HG02852 (cell line): ENCODE data around the gene SLC6A5.

Source experiments
- ATAC-seq: cut with Tn5 transposase; IDR thresholded peaks from one replicate; pipeline ENCODE4 v1.9.1; 2021; ENCODE audit warnings: mild to moderate bottlenecking, moderate library complexity; ENCODE audit not compliant: unreplicated experiment

SLC6A5 gene

DNA sequence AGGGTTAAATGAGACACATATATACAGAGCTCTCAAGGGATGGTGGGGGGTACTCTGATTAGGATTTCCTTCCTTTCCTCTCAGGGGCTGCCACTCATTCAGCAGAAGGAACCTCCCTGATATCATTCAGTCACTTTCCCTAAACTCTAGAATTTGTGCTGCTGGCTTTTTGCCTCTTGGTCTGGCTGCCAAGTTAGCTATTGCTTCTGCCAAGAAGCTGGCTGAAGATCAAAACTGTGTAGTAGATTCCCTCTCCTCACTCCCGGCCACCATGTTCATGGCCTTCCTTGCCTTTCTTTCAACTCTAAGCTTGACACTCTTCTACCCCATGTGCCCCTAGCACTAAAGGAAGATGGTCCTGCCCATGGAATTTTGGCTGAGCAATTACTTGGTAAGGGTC, 18.7 kb downstream of the SLC6A5 start:
- no peak for ATAC-seq

DNA sequence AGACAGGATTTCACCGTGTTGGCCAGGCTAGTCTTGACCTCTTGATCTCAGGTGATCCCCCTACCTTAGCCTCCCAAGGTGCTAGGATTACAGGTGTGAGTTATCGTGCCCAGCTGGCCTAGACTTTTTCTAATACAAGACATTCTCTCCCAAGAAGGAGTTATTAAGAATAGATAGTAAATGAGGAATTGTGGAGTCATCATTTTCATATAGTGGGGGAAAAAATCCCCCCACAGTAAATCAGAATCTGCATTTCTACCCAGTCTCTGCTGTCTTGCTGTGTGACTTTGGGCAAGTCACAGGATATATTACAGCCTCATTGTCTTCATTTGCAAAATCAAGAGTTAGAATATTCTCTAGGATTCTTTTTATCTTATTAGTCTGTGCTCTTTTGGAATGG, 21.6 kb downstream of the SLC6A5 start:
- no peak for ATAC-seq

DNA sequence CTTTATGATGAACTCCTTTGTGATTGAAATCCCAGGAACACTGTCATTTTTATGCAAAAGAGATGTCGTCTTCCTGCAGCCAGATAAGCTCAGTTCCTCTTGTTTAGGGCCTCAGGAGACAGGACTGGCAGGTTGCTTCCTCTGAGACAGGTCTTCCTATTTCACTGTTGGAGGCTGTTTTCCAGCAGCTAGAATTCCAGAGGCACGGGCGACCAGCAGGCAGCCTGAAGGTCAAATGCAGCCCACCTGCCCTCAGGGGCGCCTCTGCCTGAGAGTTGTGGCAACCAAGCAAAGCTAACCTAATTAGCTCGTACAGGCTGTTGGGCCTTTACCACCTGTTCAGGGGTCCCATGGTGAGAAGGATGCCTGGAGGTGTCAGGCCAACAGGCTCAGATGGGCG, 22.3 kb downstream of the SLC6A5 start:
- no peak for ATAC-seq

DNA sequence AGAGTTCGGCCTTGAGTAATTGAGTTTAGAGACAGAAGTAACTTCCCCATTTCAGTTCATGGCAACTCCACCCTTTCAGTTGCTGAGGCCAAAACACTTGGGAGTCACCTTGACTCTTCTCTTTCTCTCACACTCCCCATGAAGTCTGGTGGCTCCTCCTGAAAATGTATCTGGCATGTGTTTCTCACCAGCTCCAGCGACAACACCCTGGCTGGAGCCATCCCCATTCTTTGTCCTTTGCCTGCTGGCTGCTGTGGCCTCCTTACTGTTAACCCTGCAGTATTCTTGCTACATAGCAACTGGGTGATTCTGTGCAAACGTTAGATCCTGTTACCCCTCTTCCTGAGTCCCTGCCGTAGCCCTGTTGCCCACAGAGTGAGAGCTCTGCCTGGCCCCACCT, 23.8 kb downstream of the SLC6A5 start:
- no peak for ATAC-seq

DNA sequence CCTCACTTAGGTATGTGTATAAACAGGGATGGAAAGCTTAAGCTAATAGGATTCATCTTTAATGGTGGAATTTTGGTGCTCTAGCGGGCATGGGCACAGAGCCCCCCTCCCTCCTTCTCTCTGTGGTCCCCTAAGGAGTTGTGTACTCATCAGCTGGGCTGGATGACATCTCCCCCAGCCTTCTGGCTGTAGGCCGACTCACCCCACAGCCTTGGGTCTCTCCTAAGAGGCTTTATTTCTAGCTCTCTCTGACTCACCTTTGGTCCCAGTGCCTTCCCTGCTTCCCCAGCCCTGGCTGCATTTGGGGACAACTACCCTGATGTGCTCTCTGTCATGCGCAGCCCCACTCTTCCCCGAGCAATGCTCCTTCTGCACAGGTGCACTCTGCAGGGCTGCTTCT, 26.9 kb downstream of the SLC6A5 start:
- no peak for ATAC-seq

DNA sequence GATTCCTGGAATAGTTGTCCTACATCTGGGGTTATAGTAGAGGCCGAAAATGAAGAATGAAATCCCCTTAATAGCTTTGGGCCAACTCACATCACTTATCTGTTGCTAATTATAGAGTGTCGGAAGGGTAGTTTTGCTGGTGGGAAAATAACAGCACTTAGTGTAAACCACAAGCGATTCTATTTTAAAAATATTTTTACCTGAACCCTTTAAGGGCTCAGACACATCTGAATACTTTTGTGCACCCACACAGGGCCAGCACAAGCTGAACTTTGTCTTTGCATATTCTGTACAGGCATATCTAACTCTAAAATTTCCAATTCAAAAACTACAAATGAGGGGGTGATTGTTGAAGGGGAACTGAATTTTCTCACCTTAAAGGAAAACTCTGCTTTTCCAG, 27.6 kb downstream of the SLC6A5 start:
- ATAC-seq, result no peak

DNA sequence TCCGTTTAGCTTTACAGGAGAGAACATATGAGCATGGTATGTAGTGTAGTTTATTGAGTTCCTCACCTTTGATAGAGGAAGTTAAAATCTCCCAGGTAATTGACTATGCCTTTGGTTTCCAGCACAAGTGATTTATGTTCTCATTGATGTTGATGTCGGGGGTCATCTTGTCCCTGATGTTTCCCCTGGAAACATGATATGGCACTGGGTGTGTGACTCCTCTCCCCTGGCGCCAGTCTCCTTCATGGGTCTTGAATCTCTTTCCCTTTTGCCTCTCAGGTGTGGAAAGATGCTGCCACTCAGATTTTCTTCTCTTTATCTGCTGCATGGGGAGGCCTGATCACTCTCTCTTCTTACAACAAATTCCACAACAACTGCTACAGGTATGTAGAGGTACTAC, 28.3 kb downstream of the SLC6A5 start:
- ATAC-seq, result no peak

DNA sequence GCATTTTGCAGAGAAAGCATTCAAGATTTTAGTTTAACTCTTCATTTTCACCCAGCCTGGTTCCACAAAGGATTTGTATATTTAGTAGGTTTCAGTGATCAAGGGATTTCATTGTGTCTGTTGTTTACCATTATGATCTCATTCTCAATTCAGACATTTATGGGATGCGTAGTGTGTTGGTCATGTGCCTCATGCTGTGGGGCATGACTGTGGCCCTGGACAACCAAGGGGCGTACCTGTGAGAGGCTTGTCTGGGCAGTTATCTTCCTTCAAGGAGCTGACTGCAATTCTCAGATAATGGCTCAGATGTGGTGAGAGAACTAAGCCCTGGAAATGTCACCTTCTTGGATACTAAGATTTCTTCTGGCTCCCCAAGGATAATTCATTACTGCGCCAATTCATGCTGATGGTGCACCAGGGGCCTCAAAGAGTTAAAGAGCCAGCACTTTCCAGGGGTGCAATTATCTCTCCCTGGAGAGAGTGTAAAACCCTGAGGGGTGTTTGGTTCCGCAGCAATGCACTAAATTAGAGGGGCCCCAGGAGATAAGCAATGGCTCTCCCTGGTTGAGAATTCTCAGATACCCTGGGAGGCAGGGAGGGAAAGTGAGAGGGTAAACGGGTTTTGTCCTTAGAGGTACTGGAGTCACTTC, 32.2 kb downstream of the SLC6A5 start:
- ATAC-seq, result no peak

DNA sequence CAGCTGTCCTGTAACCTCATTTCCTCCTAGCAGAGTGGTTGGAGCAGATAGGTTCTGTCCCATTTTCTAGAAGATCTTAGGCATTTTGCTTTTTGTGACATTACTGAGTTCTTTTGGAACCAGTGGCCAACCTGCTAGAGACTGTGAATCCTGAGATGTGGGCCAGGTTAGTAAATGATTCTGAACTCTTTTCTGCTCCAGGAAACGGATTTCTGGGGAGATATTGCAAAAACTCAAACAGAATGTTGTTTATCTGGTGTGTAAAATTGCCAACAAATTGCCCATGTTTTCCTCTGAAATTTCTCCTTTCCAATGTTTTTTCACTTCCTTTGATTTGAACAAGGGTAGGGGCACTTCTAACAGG, 32.7 kb downstream of the SLC6A5 start:
- no peak for ATAC-seq

DNA sequence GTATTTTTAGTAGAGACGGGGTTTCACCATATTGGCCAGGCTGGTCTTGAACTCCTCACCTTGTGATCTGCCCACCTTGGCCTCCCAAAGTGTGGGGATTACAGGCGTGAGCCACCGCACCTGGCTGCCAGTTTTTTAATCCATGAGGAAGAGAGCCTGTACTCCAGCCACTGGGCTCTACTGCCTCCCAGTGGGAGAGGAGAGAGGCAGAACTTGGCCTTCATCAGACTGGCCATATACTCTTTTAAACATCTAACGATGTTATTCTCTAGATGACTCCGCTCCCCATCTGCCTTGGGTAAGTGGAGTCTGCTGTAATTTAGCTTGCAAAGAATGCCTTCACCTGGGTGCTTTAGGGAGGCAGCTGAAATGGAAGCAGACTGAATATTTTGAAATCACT, 34.6 kb downstream of the SLC6A5 start:
- ATAC-seq, result no peak

DNA sequence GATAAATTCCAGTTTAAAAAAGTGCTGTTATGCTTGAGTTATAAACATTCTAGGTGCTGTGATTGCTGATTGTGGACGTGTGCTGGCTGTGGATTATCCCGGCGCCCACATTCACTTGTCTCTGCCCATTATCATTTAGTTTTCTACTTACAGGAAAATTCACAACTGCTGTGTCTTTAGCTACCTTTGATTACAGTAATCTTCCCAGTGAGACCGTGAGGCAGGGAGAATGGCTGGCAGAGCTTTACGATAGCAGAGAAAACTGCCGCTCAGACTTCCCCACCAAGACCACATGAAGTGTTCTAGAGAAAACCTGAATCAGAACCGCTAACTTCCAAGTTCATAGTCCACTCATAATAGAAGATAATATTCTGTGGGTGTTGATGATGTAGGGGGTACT, 35.4 kb downstream of the SLC6A5 start:
- no peak for ATAC-seq

DNA sequence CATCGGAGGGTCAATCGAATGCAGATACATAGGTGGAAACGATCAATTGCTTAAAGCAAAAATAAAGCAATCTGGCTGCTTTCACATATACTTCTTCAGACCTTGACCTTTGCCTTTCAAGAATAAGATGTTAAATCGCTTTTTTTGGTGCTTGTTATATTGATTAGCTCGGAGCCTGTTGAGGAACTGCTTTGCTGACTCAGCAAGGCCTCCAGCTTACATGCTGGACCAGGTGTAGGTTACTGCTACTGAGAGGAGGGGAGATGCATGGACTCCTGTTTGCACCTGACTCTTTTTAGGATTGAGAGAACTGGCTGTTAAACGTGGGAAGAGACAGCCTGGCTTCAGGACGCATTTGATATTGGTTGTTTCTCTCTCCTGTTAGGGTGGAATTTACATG, 38.7 kb downstream of the SLC6A5 start:
- no peak for ATAC-seq

DNA sequence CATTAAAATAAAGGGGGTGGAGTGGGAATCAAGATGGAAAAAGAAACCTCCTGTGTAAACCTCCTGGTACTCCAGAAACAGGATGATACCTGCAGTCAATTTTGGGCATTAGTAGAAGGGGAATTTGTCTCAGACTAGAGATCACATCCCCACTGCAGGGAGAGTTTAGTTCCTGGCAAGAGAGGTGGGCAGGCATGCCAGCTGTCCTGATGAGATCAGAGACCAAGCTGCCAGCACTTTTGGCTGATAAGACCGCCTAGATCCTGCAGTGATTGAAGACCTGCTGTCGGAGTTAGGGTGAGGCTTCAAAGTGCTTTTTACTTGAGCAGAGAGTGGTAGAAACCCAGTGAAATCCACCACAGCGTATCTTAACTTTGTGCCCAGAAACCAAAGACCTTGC, 40.3 kb downstream of the SLC6A5 start:
- ATAC-seq, result no peak

DNA sequence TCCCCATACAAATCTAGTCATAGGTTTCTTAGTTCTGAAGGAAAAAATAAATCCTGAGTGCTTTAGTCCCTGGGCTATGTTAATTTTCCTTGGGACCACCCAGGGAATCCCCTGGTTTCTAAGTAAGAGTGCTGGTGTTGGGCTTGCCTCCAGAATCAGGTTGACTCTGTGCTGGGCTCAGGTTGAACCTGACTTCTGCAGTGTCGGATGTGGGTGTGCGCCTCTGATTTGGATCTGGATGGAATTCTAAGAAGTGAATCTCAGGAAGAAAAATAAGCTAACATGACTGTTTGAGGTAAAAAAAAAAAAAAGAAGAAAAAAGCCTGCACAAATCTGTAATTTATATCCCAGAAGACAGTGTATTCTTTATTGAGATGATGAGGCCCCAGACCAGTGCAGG, 41.0 kb downstream of the SLC6A5 start:
- ATAC-seq, result no peak

DNA sequence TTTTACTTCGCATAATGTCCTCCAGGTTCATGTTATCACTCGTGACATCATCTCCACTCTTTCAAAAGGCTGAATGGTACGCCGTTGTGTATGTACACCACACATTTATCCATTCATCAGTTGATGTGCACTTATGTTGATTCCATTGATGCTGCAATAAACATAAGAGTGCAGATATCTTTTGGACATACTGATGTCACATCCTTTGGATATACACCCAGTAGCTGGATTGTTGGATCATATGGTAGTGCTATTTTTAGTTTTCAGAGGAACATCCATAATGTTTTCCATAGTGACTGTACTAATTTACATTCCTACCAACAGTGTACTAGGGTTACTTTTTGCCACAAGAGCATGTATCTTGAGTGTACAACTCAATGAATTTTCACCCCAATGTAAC, 45.0 kb downstream of the SLC6A5 start:
- no peak for ATAC-seq

DNA sequence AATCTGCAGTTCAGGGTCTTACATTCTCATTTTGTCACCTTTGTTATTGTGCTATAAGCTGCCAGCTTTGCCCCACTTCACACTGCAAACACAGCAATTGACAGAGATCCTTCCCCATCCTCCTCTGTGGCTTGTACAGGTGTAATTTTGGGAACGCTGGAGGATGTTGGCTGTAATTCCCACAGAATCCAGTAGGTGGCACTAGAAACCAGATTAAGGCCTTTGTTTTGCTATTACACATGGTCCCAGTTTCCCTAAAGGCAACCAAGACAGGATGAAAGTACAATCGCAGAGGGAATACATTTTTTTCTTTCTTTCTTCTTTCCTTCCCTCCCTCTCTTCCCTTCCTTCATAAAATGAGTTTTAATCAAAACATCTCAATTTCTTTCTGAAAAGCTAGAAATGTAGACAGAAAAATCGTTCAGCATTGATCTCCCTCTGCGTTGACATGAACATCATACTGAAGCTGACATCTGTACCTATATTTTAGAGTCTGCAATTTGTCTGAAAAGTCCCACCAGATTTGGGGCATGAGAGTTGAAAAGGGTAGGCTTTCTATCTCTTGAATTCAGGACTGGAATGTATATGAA, 48.7 kb downstream of the SLC6A5 start:
- peak; percentile 77 for ATAC-seq

DNA sequence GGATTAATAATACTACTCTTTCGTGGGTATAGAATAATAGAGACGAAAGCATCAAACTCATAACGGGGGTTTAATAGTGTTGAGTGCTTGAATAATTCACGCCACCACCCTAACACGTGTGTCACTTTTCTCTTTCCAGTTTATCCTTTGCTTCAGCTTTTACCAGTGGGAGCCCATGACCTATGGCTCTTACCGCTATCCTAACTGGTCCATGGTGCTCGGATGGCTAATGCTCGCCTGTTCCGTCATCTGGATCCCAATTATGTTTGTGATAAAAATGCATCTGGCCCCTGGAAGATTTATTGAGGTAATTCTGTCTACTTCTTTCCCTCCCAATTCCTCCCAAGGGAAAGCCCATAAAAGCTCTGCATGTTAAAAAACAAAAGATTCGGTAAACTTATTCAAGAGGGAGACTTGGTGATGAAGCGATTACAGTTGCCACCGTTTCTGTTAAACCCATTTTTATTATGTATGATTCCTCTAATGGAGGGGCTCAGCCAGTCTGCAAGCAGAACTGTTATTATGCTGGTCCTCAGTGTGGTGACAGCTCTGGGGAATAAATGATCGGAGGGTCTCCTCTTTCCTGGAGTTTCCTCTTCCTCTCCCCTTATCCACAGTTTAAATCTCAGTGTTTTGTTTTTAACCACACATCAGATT, 52.9 kb downstream of the SLC6A5 start:
- ATAC-seq, result no peak

DNA sequence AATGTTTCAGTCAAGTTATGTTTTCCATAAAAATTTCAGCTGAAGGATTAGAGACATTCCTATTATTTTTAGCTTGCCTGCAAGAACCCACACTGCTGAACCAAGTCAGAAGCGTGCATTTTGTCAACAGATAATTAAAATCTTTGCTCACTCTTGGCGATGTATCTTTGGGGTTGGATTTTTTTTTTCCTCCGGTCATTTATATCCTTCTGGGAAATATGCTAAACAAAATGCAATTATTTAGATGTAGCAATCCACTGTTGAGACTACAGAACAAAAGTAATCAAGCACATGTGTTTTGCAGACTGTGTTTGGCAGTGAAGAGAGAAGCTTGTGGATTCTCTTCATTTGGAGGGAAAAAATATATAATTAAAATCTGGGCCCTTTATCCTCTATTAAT, 54.6 kb downstream of the SLC6A5 start:
- ATAC-seq, result no peak

DNA sequence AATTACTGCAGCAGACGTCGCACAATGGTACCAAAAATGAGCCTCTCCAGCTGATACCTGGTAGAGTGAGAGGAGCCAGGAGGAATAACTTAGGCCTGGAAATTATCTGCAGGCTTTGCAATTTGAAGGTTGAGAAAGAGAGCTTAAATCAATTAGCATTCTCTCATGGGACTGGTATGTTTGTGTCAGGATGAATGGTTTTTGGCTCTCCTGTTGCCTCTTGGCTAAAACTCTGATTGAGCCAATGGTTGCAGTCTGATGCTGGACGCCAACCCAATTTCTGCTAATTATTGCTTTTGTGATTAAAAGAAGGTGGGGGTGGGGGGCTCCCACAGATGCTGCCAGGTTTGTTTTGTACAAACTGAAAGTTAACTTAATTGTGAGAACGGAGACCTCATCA, 57.5 kb downstream of the SLC6A5 start:
- no peak for ATAC-seq

DNA sequence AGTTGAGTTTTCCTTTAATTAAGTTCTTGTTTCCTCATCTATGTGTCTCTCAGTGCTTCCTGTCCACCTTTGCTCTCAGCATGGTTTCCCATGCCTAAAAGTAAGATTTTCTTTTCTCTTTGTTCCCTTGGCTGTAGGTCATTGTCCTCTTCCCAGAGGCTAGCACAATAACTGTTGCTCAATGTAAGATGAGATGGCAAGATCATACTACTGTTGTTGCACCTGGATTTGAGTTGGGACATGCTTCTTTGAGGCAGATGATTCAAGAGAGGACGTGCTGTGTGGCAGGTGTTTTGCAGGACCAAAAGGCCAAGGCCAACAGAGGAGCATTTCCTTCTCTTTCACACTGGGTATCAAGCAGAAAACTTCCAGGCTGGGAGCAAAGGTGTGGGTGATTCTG, 58.7 kb downstream of the SLC6A5 start:
- ATAC-seq, result no peak

DNA sequence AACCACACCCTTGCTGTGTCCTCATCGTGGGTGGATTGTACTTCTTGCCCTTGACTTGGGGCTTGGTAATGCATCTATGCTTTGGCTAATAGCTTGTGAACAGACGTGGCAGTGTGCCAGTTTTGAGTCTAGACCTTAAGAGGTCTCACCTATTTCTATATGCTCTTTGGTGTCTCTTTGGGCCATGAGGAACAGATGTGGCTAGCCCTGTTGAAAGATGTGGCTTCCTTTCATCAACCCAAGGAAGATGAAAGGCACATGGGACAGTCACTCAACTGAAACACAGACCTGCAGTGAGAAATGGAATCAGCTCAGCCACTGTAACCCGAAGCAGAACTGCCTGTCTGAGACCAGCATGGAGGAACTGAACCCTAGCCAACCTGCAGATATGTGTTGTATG, 62.0 kb downstream of the SLC6A5 start:
- no peak for ATAC-seq

DNA sequence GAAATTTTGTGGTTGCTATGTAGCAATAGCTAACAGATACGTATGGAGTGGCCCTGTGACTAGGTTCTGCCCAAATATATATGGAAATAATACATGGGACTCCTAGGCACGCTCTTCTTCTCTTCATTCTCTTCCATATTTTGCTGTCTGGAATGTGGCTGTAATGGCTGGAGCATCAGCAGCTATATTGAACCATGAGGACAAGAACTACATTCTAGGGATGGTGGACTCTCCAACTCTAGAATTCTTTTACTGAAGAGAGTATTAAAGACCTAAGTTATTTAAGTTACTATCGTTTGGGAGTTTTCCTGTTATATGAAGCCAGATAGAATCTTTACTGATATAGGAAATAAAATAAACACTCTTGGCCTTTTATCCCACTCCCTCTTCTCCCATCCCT, 62.4 kb downstream of the SLC6A5 start:
- no peak for ATAC-seq
